HG02623 (cell line): ENCODE data around the gene AMPD3.
A peak's percentile ranks its signal among the peaks of the same experiment; 100 is the strongest.

Experiments used
- ATAC-seq: cut with Tn5 transposase; IDR thresholded peaks from one replicate; pipeline ENCODE4 v1.9.1; 2021; ENCODE audit warnings: moderate library complexity; ENCODE audit not compliant: unreplicated experiment

AMPD3 gene

GRCh38 chr11:10486161-10486840, 31.2 kb downstream of the AMPD3 start:
- no peak for ATAC-seq

GRCh38 chr11:10487002-10487647, 32.1 kb downstream of the AMPD3 start:
- no peak for ATAC-seq

- peak; percentile 8 for ATAC-seq
Measured at GRCh38 chr11:10488121-10488933, 33.3 kb downstream of the AMPD3 start.

- ATAC-seq, result peak; percentile 59
Measured at GRCh38 chr11:10488934-10489691, 34.0 kb downstream of the AMPD3 start.

- ATAC-seq, result no peak
Measured at GRCh38 chr11:10490032-10490397, 35.0 kb downstream of the AMPD3 start.

- ATAC-seq, result no peak
Measured at GRCh38 chr11:10490398-10491241, 35.6 kb downstream of the AMPD3 start.

GRCh38 chr11:10492084-10492483, 37.0 kb downstream of the AMPD3 start:
- ATAC-seq, result no peak

GRCh38 chr11:10493041-10493663, 38.1 kb downstream of the AMPD3 start:
- no peak for ATAC-seq

- ATAC-seq, result no peak
Measured at GRCh38 chr11:10494636-10495463, 39.8 kb downstream of the AMPD3 start.

- ATAC-seq, result no peak
Measured at GRCh38 chr11:10495464-10495786, 40.4 kb downstream of the AMPD3 start.

- no peak for ATAC-seq
Measured at GRCh38 chr11:10496296-10496936, 41.4 kb downstream of the AMPD3 start.

- no peak for ATAC-seq
Measured at GRCh38 chr11:10497371-10498021, 42.4 kb downstream of the AMPD3 start.

- ATAC-seq, result no peak
Measured at GRCh38 chr11:10498022-10498400, 42.9 kb downstream of the AMPD3 start.

- no peak for ATAC-seq
Measured at GRCh38 chr11:10498426-10499250, 43.6 kb downstream of the AMPD3 start.

GRCh38 chr11:10499452-10499851, 44.4 kb downstream of the AMPD3 start:
- ATAC-seq, result no peak

GRCh38 chr11:10499874-10500601, 45.0 kb downstream of the AMPD3 start:
- no peak for ATAC-seq
